CD14-positive monocyte (primary cell): ENCODE data around the gene FOXP4. TPM values are rescaled to one million over a fixed set of nuclear protein-coding genes. Genes with fewer than 3 reads are reported as not detected.

Experiments used
- DNase-seq, 3 donors: peaks; one replicate each; pipeline ENCODE4 v3.0.0-alpha.2; 2011 to 2022
- H2AFZ ChIP-seq: 2 replicates; pipeline ENCODE4 v1.6.0; 2012; ENCODE audit warnings: mild to moderate bottlenecking, low read depth, low read length, inconsistent platforms; ENCODE audit not compliant: insufficient read depth, poor library complexity, severe bottlenecking
- H3K27ac ChIP-seq, 2 donors: 1 replicate in 1 of 2; 2 replicates in 1 of 2; pipeline ENCODE4 v1.5.1; 2012 to 2013; ENCODE audit warnings: low read length in 2 of 2, control low read depth in 1 of 2, inconsistent platforms in 1 of 2, low read depth in 1 of 2, mild to moderate bottlenecking in 1 of 2
- H3K27me3 ChIP-seq, 2 donors: one replicate each; pipeline versions ENCODE4 v1.6.0 to v1.6.1; 2011 to 2013; ENCODE audit warnings: low read length in 2 of 2; ENCODE audit not compliant: control insufficient read depth in 2 of 2, insufficient read depth in 2 of 2
- H3K36me3 ChIP-seq, 2 donors: replicated peaks in 1 of 2; 1 replicate in 1 of 2; 2 replicates in 1 of 2; pipeline versions ENCODE4 v1.5.1 to v1.6.1; 2012 to 2013; ENCODE audit warnings: low read length in 2 of 2, control low read depth in 1 of 2, inconsistent platforms in 1 of 2, mild to moderate bottlenecking in 1 of 2; ENCODE audit not compliant: insufficient read depth in 2 of 2, control insufficient read depth in 1 of 2
- H3K4me1 ChIP-seq, 2 donors: 1 replicate in 1 of 2; 2 replicates in 1 of 2; pipeline versions ENCODE4 v1.5.1 to v1.6.1; 2012 to 2013; ENCODE audit warnings: low read length in 2 of 2, control low read depth in 1 of 2, inconsistent platforms in 1 of 2, mild to moderate bottlenecking in 1 of 2, moderate library complexity in 1 of 2; ENCODE audit not compliant: insufficient read depth in 2 of 2, control insufficient read depth in 1 of 2
- H3K4me2 ChIP-seq: replicated peaks from 2 replicates; pipeline ENCODE3; 2012; ENCODE audit warnings: low read length, moderate library complexity, mild to moderate bottlenecking; ENCODE audit not compliant: poor library complexity, severe bottlenecking; ENCODE audit errors: extremely low read depth
- H3K4me3 ChIP-seq, 3 experiments: fragments of 200-600 bp in 1 of 3; sonication (generic) in 1 of 3; replicated peaks in 1 of 3; 1 replicate in 2 of 3; 2 replicates in 1 of 3; pipeline ENCODE4 v1.5.1; 2011 to 2013; ENCODE audit warnings: low read length in 3 of 3, mild to moderate bottlenecking in 3 of 3, control low read depth in 2 of 3, low read depth in 2 of 3, inconsistent platforms in 1 of 3, moderate library complexity in 1 of 3
- H3K79me2 ChIP-seq: 2 replicates; pipeline ENCODE4 v1.6.0; 2012; ENCODE audit warnings: mild to moderate bottlenecking, control low read depth, inconsistent platforms, low read length, moderate library complexity; ENCODE audit not compliant: insufficient read depth
- H3K9ac ChIP-seq: 2 replicates; pipeline ENCODE4 v1.6.0; 2017; ENCODE audit warnings: low read length, mild to moderate bottlenecking; ENCODE audit not compliant: insufficient read depth, poor library complexity, severe bottlenecking
- H3K9me3 ChIP-seq, 2 donors: replicated peaks in 1 of 2; 1 replicate in 1 of 2; 2 replicates in 1 of 2; pipeline versions ENCODE4 v1.5.1 to v1.6.1; 2012 to 2013; ENCODE audit warnings: low read length in 2 of 2, control low read depth in 1 of 2; ENCODE audit not compliant: control insufficient read depth in 1 of 2, insufficient read depth in 1 of 2
- H4K20me1 ChIP-seq: 2 replicates; pipeline ENCODE4 v1.6.0; 2012; ENCODE audit warnings: mild to moderate bottlenecking, low read length, control low read depth, moderate library complexity; ENCODE audit not compliant: insufficient read depth
- H3K27ac Mint-ChIP-seq, 7 donors: one replicate each; pipeline ENCODE4 v1.8.0; 2020; ENCODE audit warnings: mild to moderate bottlenecking in 7 of 7, mixed read lengths in 7 of 7, moderate library complexity in 6 of 7, inconsistent platforms in 2 of 7
- H3K27me3 Mint-ChIP-seq, 3 donors: one replicate each; pipeline ENCODE4 v1.8.0; 2021 to 2022; ENCODE audit warnings: low read depth in 3 of 3, mild to moderate bottlenecking in 3 of 3, mixed read lengths in 3 of 3, moderate library complexity in 3 of 3, inconsistent platforms in 1 of 3
- H3K36me3 Mint-ChIP-seq, 2 donors: one replicate each; pipeline ENCODE4 v1.8.0; 2020; ENCODE audit warnings: mixed read lengths in 2 of 2, inconsistent platforms in 1 of 2, mild to moderate bottlenecking in 1 of 2
- H3K4me1 Mint-ChIP-seq: one replicate; pipeline ENCODE4 v1.8.0; 2020; ENCODE audit warnings: mild to moderate bottlenecking, mixed read lengths
- H3K4me3 Mint-ChIP-seq, 2 donors: one replicate each; pipeline ENCODE4 v1.8.0; 2020; ENCODE audit warnings: mild to moderate bottlenecking in 2 of 2, mixed read lengths in 2 of 2, moderate library complexity in 1 of 2
- H3K9me3 Mint-ChIP-seq, 7 donors: one replicate each; pipeline ENCODE4 v1.8.0; 2020 to 2022; ENCODE audit warnings: mixed read lengths in 7 of 7, mild to moderate bottlenecking in 6 of 7, moderate library complexity in 6 of 7, inconsistent platforms in 2 of 7
- CTCF ChIP-seq: fragments of 200-600 bp; IDR thresholded peaks from one replicate; pipeline ENCODE4 v1.8.0; 2022; ENCODE audit warnings: antibody characterized with exemption, mild to moderate bottlenecking
- WGBS: methylation state at CpG from one replicate; pipeline ENCODE4 v1.1.5; 2013; ENCODE audit warnings: missing lambda C conversion rate; ENCODE audit not compliant: insufficient coverage; 5-methylcytosine and 5-hydroxymethylcytosine counted together
- intact Hi-C, 2 donors: fragments of 100-400 bp; cut with micrococcal nuclease; formaldehyde crosslinking; loops; one replicate each; pipeline versions ENCODE4 v1.15.0 to v1.15.1; 2023
- polyA plus RNA-seq, 3 donors: library from polyadenylated mRNA; depleted of rRNA in 1 of 3; unstranded in 2 of 3; stranded (reverse) in 1 of 3; fragments of 300-500 nt in 2 of 3; fragments of >200 nt in 1 of 3; fragmentation: Illumina TruSeq in 2 of 3; gene quantifications; 1 replicate in 2 of 3; 2 replicates in 1 of 3; pipeline ENCODE4 v1.2.3, GENCODE V29; 2012 to 2021

Gene FOXP4
- polyA plus RNA-seq, 3 donors, result 0.62 to 7.6 (median 0.65) TPM

GRCh38 chr6:41561931-41562911 lies 16.0 kb downstream of the FOXP4 start:
- peaks cover 70% of the 10 kb centered on the region for H4K20me1 ChIP-seq
- H3K9me3 ChIP-seq, result no peaks in the 10 kb centered on the region
- H3K9ac ChIP-seq, result no peak overlapping the region
- intact Hi-C loops, result no loop called here
- no peak overlapping the region for H3K4me3 ChIP-seq
- H3K27ac ChIP-seq, result no peak overlapping the region
- peaks cover 16 to 20% of the 10 kb centered on the region in 2 donors for H3K36me3 ChIP-seq
- H3K4me2 ChIP-seq, result no peak overlapping the region
- DNase-seq, result no peak
- H2AFZ ChIP-seq, result no peak overlapping the region
- Mint-ChIP-seq H3K27me3 (peaks cover 17 to 31% (median 22%) of the 10 kb centered on the region in 3 donors), H3K4me3 (no peak overlapping the region), H3K36me3 (peaks cover 35 to 37% of the 10 kb centered on the region in 2 donors), H3K27ac (no peak overlapping the region), H3K4me1 (peaks cover 18% of the 10 kb centered on the region), H3K9me3 (no peaks in the 10 kb centered on the region)
- WGBS, result 100% methylated on average over 5 of the region's 10 CpGs
- no peak for TF ChIP-seq CTCF
- H3K79me2 ChIP-seq, result no peaks in the 10 kb centered on the region
- H3K27me3 ChIP-seq, result peaks cover 3 to 20% of the 10 kb centered on the region in 2 donors
- H3K4me1 ChIP-seq, result peaks cover 15 to 18% of the 10 kb centered on the region in 2 donors

- intact Hi-C loops, result no loop called here
- no peak overlapping the region for H3K9ac ChIP-seq
- WGBS, result 62% methylated on average over 4 of the region's 8 CpGs
Measured at GRCh38 chr6:41563060-41563776, 17.0 kb downstream of the FOXP4 start.

More at GRCh38 chr6:41563060-41563776, 17.0 kb downstream of the FOXP4 start:
- Mint-ChIP-seq H3K4me1 (peaks cover 18% of the 10 kb centered on the region), H3K27me3 (peaks cover 12 to 27% (median 22%) of the 10 kb centered on the region in 3 donors), H3K27ac (peak overlapping the region in 1 of 7 donors; percentile 8), H3K9me3 (no peaks in the 10 kb centered on the region), H3K4me3 (no peak overlapping the region), H3K36me3 (peaks cover 38 to 39% of the 10 kb centered on the region in 2 donors)
- Histone ChIP-seq H3K27ac (no peak overlapping the region), H3K4me3 (no peak overlapping the region), H2AFZ (no peak overlapping the region), H3K79me2 (no peaks in the 10 kb centered on the region), H3K4me1 (peaks cover 15 to 18% of the 10 kb centered on the region in 2 donors), H3K9me3 (no peaks in the 10 kb centered on the region), H3K36me3 (peaks cover 19 to 30% of the 10 kb centered on the region in 2 donors), H3K27me3 (peaks cover 3 to 20% of the 10 kb centered on the region in 2 donors), H4K20me1 (peaks cover 60% of the 10 kb centered on the region), H3K4me2 (no peak overlapping the region)
- no peak for TF ChIP-seq CTCF
- no peak for DNase-seq
